Measurements from ENCODE around the gene HMG20B. TPM values are rescaled to one million over a fixed set of nuclear protein-coding genes. Genes with fewer than 3 reads are reported as not detected.
A peak's percentile ranks its signal among the peaks of the same experiment; 100 is the strongest.

The HMG20B gene
- total RNA-seq, 1 experiment from 2014 or later, result 146 TPM

DNA sequence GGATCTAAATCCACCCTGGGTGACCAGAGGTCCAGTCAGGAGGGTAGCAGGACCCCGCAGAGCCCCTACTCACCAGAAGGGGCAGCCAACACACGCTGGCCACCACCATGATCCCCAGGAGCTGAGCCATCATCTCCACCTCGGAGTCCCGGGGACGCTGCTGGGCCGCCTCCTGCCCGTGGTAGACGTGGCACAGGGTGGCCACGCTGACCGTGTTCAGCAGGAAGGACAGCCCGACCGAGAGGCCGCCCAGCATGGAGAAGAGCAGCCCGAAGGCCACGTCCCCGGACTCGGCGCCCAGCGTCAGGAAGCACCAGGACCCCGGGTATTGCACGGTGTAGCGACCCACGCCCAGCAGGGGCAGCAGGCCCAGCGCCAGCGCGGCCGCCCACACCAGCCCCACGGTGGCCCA, 27.0 kb downstream of the HMG20B start:
- BruUV-seq (replicated peaks), result no TSS peak
- H4K20me1 ChIP-seq (ENCODE audit: low read length), result no peaks in the 10 kb centered on the region
- intact Hi-C loops (cut with micrococcal nuclease), result no loop called here
- ChIA-PET POLR2A (ENCODE audit: unreplicated experiment) (no interaction called here), CTCF (no interaction called here)
- H3K4me1 ChIP-seq (ENCODE audit: insufficient read depth, low read length), result no peaks in the 10 kb centered on the region
- no peak for ATAC-seq
- H3K9me3 ChIP-seq (ENCODE audit: low read length), result no peaks in the 10 kb centered on the region
- H3K79me2 ChIP-seq (ENCODE audit: low read length), result no peaks in the 10 kb centered on the region
- no peak overlapping the region for H3K4me3 ChIP-seq (ENCODE audit: low read length)
- H3K9ac ChIP-seq (ENCODE audit: low read length), result no peak overlapping the region
- H3K9me2 ChIP-seq (replicated peaks; ENCODE audit: low read length), result no peaks in the 10 kb centered on the region
- H3K27ac ChIP-seq (ENCODE audit: low read length), result no peak overlapping the region
- no peak for DNase-seq
- H2AFZ ChIP-seq (ENCODE audit: low read length), result no peak overlapping the region
- H3K27me3 ChIP-seq (ENCODE audit: low read length), result no peaks in the 10 kb centered on the region
- H3F3A ChIP-seq (ENCODE audit: low read length, unreplicated experiment), result no peaks in the 10 kb centered on the region
- TF ChIP-seq, protein P1, sequence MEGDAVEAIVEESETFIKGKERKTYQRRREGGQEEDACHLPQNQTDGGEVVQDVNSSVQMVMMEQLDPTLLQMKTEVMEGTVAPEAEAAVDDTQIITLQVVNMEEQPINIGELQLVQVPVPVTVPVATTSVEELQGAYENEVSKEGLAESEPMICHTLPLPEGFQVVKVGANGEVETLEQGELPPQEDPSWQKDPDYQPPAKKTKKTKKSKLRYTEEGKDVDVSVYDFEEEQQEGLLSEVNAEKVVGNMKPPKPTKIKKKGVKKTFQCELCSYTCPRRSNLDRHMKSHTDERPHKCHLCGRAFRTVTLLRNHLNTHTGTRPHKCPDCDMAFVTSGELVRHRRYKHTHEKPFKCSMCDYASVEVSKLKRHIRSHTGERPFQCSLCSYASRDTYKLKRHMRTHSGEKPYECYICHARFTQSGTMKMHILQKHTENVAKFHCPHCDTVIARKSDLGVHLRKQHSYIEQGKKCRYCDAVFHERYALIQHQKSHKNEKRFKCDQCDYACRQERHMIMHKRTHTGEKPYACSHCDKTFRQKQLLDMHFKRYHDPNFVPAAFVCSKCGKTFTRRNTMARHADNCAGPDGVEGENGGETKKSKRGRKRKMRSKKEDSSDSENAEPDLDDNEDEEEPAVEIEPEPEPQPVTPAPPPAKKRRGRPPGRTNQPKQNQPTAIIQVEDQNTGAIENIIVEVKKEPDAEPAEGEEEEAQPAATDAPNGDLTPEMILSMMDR (conservative IDR thresholded peaks at IDR 0.05; ENCODE audit: low read depth, low read length), result 0 out of 2 replicates have a peak, but pooled peaks have one; percentile 19
- TF ChIP-seq EZH2phosphoT487 (IDR thresholded peaks at IDR 0.05; ENCODE audit: borderline replicate concordance, low read length), result no peak
- H3K4me2 ChIP-seq (ENCODE audit: low read length), result no peak overlapping the region
- no peaks in the 10 kb centered on the region for H3K36me3 ChIP-seq (ENCODE audit: low read depth, low read length)

DNA sequence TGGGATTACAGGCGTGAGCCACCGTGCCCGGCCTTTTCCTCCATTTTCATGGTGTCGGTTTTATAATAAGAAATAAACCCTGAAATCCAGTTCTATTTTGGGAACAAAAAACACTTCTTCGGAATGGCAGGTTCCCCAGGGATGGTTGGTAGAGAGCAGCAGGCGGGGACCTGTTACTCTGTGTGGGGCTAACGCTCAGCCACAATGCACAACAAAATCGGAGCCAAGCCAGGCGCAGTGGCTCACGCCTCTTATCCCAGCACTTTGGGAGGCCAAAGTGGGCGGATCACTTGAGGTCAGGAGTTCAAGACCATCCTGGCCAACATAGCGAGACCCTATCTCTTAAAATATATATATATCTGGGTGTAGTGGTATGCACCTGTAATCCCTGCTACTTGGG, 28.3 kb downstream of the HMG20B start:
- intact Hi-C loops (cut with micrococcal nuclease), result no loop called here
- POLR2A ChIA-PET (ENCODE audit: unreplicated experiment), result no interaction called here

DNA sequence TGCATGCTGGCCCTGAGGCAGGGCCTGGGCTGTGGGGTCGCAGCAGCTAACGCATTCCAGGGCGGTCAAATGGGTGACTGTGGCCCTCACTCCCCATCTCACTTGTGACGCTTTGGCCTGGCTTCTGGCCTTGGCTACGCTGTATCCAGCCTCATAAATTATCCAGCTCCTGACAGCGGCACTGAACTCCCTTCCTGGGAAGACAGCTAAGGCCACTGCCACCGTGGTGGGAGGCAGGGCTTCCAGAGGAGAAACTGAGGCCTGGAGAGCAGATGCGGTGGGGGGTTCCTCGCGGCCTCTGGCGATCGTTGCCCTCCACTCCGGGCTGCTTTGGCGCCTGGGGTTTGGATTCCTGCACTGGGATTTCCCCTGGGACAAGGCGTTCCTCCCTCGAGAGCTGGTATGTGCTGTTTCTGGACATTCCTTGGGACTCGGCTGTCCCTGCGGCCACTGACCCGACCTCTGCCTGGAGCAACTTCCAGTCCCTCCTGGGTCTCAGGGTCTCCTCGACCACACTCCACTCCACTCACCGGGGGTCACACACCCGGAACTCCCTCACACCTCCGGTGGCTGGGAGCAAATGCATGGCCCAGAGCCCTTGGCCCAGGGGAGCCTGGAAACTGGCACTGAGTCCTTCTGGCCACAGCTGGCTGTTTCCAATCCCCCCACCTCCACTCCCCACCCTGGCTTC, 30.5 kb downstream of the HMG20B start:
- CTCF ChIA-PET, result no interaction called here
- Histone ChIP-seq H3K36me3 (ENCODE audit: low read depth, low read length) (no peaks in the 10 kb centered on the region), H3K4me2 (ENCODE audit: low read length) (no peak overlapping the region), H3K27ac (ENCODE audit: low read length) (no peak overlapping the region), H3K79me2 (ENCODE audit: low read length) (no peaks in the 10 kb centered on the region), H3K9ac (ENCODE audit: low read length) (no peak overlapping the region), H3K9me2 (replicated peaks; ENCODE audit: low read length) (no peaks in the 10 kb centered on the region), H3K4me3 (ENCODE audit: low read length) (no peak overlapping the region), H2AFZ (ENCODE audit: low read length) (no peak overlapping the region), H4K20me1 (ENCODE audit: low read length) (no peaks in the 10 kb centered on the region), H3K27me3 (ENCODE audit: low read length) (no peaks in the 10 kb centered on the region), H3K4me1 (ENCODE audit: insufficient read depth, low read length) (peaks cover 16% of the 10 kb centered on the region; the same call in 1 of the 2 replicates), H3F3A (ENCODE audit: low read length, unreplicated experiment) (no peaks in the 10 kb centered on the region), H3K9me3 (ENCODE audit: low read length) (no peaks in the 10 kb centered on the region)
- no peak for ATAC-seq
- BruUV-seq (replicated peaks), result no TSS peak
- intact Hi-C loops (cut with micrococcal nuclease), result no loop called here
- no peak for DNase-seq
- POLR2A ChIA-PET (ENCODE audit: unreplicated experiment), result no interaction called here
- TF ChIP-seq EZH2 (IDR thresholded peaks at IDR 0.05; ENCODE audit: low read length, unreplicated experiment), result no peak
- TF ChIP-seq EZH2phosphoT487 (IDR thresholded peaks at IDR 0.05; ENCODE audit: borderline replicate concordance, low read length), result no peak
- TF ChIP-seq, protein P1 (conservative IDR thresholded peaks at IDR 0.05; ENCODE audit: low read depth, low read length), result no peak

More for the DNA sequence above, 28.3 kb downstream of the HMG20B start:
- Histone ChIP-seq H4K20me1 (ENCODE audit: low read length) (no peaks in the 10 kb centered on the region), H3K9ac (ENCODE audit: low read length) (no peak overlapping the region), H2AFZ (ENCODE audit: low read length) (no peak overlapping the region), H3F3A (ENCODE audit: low read length, unreplicated experiment) (no peaks in the 10 kb centered on the region), H3K36me3 (ENCODE audit: low read depth, low read length) (no peaks in the 10 kb centered on the region), H3K79me2 (ENCODE audit: low read length) (no peaks in the 10 kb centered on the region), H3K27ac (ENCODE audit: low read length) (no peak overlapping the region), H3K27me3 (ENCODE audit: low read length) (no peaks in the 10 kb centered on the region), H3K4me2 (ENCODE audit: low read length) (no peak overlapping the region), H3K4me1 (ENCODE audit: insufficient read depth, low read length) (peaks cover 5% of the 10 kb centered on the region; the same call in 1 of the 2 replicates), H3K9me2 (replicated peaks; ENCODE audit: low read length) (no peaks in the 10 kb centered on the region), H3K9me3 (ENCODE audit: low read length) (no peaks in the 10 kb centered on the region), H3K4me3 (ENCODE audit: low read length) (no peak overlapping the region)
- TF ChIP-seq EZH2phosphoT487 (IDR thresholded peaks at IDR 0.05; ENCODE audit: borderline replicate concordance, low read length) (no peak), EZH2 (IDR thresholded peaks at IDR 0.05; ENCODE audit: low read length, unreplicated experiment) (no peak)
- TF ChIP-seq, protein P1 (conservative IDR thresholded peaks at IDR 0.05; ENCODE audit: low read depth, low read length), result no peak
- no TSS peak for BruUV-seq (replicated peaks)
- DNase-seq (no peak), ATAC-seq (no peak)
- CTCF ChIA-PET, result no interaction called here

Data from PC-3 (cell line).